Peyer's patch (tissue), 4 donors: Measurements from ENCODE around the gene TSPAN3. TPM values are rescaled to one million over a fixed set of nuclear protein-coding genes. Genes with fewer than 3 reads are reported as not detected.

ENCODE experiments used
- DNase-seq, 3 donors: peaks; one replicate each; pipeline ENCODE4 v3.0.0-alpha.2; 2017 to 2019
- H3K27ac ChIP-seq, 4 donors: fragments of 200-600 bp; sonication (generic); one replicate each; pipeline ENCODE4 v1.5.1; 2016 to 2019
- H3K27me3 ChIP-seq, 2 donors: fragments of 200-600 bp; sonication (generic); one replicate each; pipeline ENCODE4 v1.5.1; 2019
- H3K36me3 ChIP-seq, 3 donors: fragments of 200-600 bp; sonication (generic); one replicate each; pipeline ENCODE4 v1.5.1; 2016 to 2019
- H3K4me1 ChIP-seq, 4 donors: fragments of 200-600 bp; sonication (generic); one replicate each; pipeline ENCODE4 v1.5.1; 2016 to 2019
- H3K4me3 ChIP-seq, 4 donors: fragments of 200-600 bp; sonication (generic); 1 replicate in 3 of 4; 2 replicates in 1 of 4; pipeline ENCODE4 v1.5.1; 2016 to 2019; ENCODE audit warnings: mild to moderate bottlenecking in 1 of 4
- H3K9me3 ChIP-seq, 4 donors: fragments of 200-600 bp; sonication (generic); one replicate each; pipeline ENCODE4 v1.5.1; 2016 to 2019; ENCODE audit warnings: mild to moderate bottlenecking in 1 of 4
- POLR2A ChIP-seq, 2 donors: fragments of 450-650 bp; IDR thresholded peaks; one replicate each; pipeline ENCODE4 v1.5.1; 2017; ENCODE audit warnings: antibody characterized with exemption in 2 of 2, mild to moderate bottlenecking in 2 of 2, moderate library complexity in 2 of 2
- total RNA-seq, 4 donors: library from RNA; depleted of rRNA; stranded (reverse); fragments of >200 nt; gene quantifications; one replicate each; pipeline ENCODE4 v1.1.0, GENCODE V29; 2016
- TF ChIP-seq, protein P1 (sequence below), 6 experiments: fragments of 450-650 bp in 4 of 6; fragments of 200-600 bp in 2 of 6; sonication (generic) in 1 of 6; IDR thresholded peaks; one replicate each; pipeline ENCODE4 v1.5.1; 2017 to 2019; ENCODE audit warnings: antibody characterized with exemption in 6 of 6, mild to moderate bottlenecking in 3 of 6, moderate library complexity in 1 of 6

The TSPAN3 gene
- total RNA-seq, 4 donors from 2014 or later: 92.4 to 778 (median 563) TPM

GRCh38 chr15:77099741-77100463, 29.0 kb upstream of the TSPAN3 start:
- no peak for TF ChIP-seq POLR2A (IDR thresholded peaks at IDR 0.05)
- TF ChIP-seq, protein P1, sequence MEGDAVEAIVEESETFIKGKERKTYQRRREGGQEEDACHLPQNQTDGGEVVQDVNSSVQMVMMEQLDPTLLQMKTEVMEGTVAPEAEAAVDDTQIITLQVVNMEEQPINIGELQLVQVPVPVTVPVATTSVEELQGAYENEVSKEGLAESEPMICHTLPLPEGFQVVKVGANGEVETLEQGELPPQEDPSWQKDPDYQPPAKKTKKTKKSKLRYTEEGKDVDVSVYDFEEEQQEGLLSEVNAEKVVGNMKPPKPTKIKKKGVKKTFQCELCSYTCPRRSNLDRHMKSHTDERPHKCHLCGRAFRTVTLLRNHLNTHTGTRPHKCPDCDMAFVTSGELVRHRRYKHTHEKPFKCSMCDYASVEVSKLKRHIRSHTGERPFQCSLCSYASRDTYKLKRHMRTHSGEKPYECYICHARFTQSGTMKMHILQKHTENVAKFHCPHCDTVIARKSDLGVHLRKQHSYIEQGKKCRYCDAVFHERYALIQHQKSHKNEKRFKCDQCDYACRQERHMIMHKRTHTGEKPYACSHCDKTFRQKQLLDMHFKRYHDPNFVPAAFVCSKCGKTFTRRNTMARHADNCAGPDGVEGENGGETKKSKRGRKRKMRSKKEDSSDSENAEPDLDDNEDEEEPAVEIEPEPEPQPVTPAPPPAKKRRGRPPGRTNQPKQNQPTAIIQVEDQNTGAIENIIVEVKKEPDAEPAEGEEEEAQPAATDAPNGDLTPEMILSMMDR (IDR thresholded peaks at IDR 0.05): no peak
- H3K4me1 ChIP-seq: no peaks in the 10 kb centered on the region
- H3K27me3 ChIP-seq: no peaks in the 10 kb centered on the region
- DNase-seq: no peak
- no peak overlapping the region for H3K27ac ChIP-seq
- no peaks in the 10 kb centered on the region for H3K36me3 ChIP-seq
- no peak overlapping the region for H3K4me3 ChIP-seq
- H3K9me3 ChIP-seq: no peaks in the 10 kb centered on the region

DNA sequence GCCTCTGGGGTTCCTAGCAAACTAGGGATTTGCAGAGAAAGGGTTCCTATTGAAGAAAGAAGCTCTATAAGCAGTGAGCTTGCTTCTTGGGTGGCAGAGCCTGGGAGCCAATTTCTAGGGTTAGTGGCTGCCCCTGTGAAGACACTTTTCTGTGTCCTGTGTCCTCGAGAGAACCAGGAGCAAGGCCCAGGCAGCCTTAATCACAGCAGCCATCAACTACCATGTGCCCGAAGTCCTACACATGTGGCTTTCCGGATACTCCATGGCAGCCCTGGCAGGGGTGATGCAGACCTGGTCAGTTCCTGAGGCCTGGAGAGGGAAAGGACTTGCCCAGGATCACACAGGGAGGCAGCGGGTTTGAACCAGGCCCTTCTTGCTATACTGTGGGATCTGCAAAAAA, 27.7 kb upstream of the TSPAN3 start:
- Histone ChIP-seq H3K36me3 (no peaks in the 10 kb centered on the region), H3K27ac (no peak overlapping the region), H3K27me3 (no peaks in the 10 kb centered on the region), H3K4me1 (no peaks in the 10 kb centered on the region), H3K9me3 (no peaks in the 10 kb centered on the region), H3K4me3 (no peak overlapping the region)
- DNase-seq: no peak
- TF ChIP-seq POLR2A (IDR thresholded peaks at IDR 0.05): no peak
- TF ChIP-seq, protein P1 (IDR thresholded peaks at IDR 0.05): no peak

- H3K4me1 ChIP-seq: no peaks in the 10 kb centered on the region
- H3K27me3 ChIP-seq: no peaks in the 10 kb centered on the region
- no peaks in the 10 kb centered on the region for H3K9me3 ChIP-seq
- no peak for TF ChIP-seq POLR2A (IDR thresholded peaks at IDR 0.05)
- TF ChIP-seq, protein P1 (IDR thresholded peaks at IDR 0.05): no peak
- DNase-seq: no peak
- H3K27ac ChIP-seq: no peak overlapping the region
- H3K36me3 ChIP-seq: no peaks in the 10 kb centered on the region
- H3K4me3 ChIP-seq: no peak overlapping the region
Measured at GRCh38 chr15:77097921-77098320, 27.0 kb upstream of the TSPAN3 start.

- no peak overlapping the region for H3K27ac ChIP-seq
- no peaks in the 10 kb centered on the region for H3K4me1 ChIP-seq
- TF ChIP-seq, protein P1 (IDR thresholded peaks at IDR 0.05): no peak
- TF ChIP-seq POLR2A (IDR thresholded peaks at IDR 0.05): no peak
- H3K4me3 ChIP-seq: no peak overlapping the region
- H3K9me3 ChIP-seq: no peaks in the 10 kb centered on the region
- H3K27me3 ChIP-seq: no peaks in the 10 kb centered on the region
- H3K36me3 ChIP-seq: no peaks in the 10 kb centered on the region
- DNase-seq: no peak
Measured at GRCh38 chr15:77097248-77097721, 26.4 kb upstream of the TSPAN3 start.

GRCh38 chr15:77096541-77096940, 25.6 kb upstream of the TSPAN3 start:
- Histone ChIP-seq H3K27ac (no peak overlapping the region), H3K4me3 (no peak overlapping the region), H3K9me3 (no peaks in the 10 kb centered on the region), H3K4me1 (no peaks in the 10 kb centered on the region), H3K27me3 (no peaks in the 10 kb centered on the region), H3K36me3 (no peaks in the 10 kb centered on the region)
- TF ChIP-seq, protein P1 (IDR thresholded peaks at IDR 0.05): no peak
- no peak for DNase-seq
